Myometrial cell (primary cell): Measurements from ENCODE around the gene ZNF700. TPM values are rescaled to one million over a fixed set of nuclear protein-coding genes. Genes with fewer than 3 reads are reported as not detected.

ENCODE experiments used
- total RNA-seq: library from RNA; depleted of rRNA; stranded (reverse); fragments of >200 nt; gene quantifications from 2 replicates; pipeline ENCODE4 v1.2.3, GENCODE V29; 2015

Gene ZNF700
- 1.4 and 4.6 TPM in 2 replicates for total RNA-seq

DNA sequence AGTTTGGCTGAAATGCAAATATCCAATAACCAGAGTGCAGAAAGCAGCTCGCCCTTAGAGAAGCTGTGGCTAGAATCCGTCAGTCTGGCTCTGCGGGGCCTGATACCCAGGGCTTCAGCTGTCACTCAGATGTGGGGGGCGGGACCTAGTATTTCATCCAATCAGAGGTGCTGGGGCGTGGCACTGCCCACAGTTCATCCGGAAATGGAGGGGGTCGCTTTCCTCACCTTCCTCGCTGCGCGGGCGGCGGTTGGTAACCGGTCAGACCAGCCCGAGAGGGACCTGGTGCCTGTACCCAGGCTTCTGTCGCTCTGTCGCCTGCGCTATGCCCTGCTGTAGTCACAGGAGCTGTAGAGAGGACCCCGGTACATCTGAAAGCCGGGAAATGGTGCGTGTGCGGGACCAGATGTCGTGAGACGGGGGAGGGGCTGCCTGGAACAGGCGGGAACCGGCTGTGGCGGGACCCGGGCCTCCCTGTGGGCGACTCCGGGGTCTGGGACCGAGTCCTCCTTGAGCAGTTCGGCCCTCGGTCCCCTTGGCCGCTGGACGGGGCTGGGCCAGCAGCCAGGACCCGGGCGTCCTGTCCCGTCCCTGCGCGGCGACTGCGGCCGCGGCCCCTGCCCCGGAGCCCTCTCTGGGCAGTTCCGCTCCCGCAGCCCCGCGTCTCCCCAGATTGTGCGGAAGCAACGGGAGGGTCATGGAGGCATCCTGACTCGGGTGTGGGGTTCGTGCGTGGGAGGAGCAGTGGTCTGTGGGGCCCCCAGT is at the start of gene ZNF700:
TSS of gene ZNF700 (plus strand) at position 222 of the 765 bp plus-strand sequence. CDS start at position 326, 104 bp downstream.

GRCh38 chr19:11887611-11888531 is 37.0 kb upstream of the ZNF700 start, which contains the start of gene ZNF69:
Gene ZNF69 (plus strand): TSS chr19:11887782. CDS start chr19:11887924, 142 bp downstream.

GRCh38 chr19:11964858-11965645 is 40.1 kb downstream of the ZNF700 start, which contains the start of gene ZNF763:
Gene ZNF763 (plus strand): TSS chr19:11965040. CDS start chr19:11965209, 169 bp downstream.

Other genes with a start within 250 kb of the ZNF700 start
- gene ZNF823, start 186.2 kb upstream of the ZNF700 start, total RNA-seq: 2.3 and 5.8 TPM in 2 replicates
- 2.3 and 4.3 TPM in 2 replicates for gene ZNF441, start 158.1 kb upstream of the ZNF700 start, total RNA-seq
- gene ZNF491, start 126.6 kb upstream of the ZNF700 start, total RNA-seq: 0.71 TPM in 1 of 2 replicates, not detected in the other
- gene ZNF440, start 110.8 kb upstream of the ZNF700 start, total RNA-seq: 3.9 and 11.0 TPM in 2 replicates
- 0.58 and 1.4 TPM in 2 replicates for gene ZNF439, start 76.4 kb upstream of the ZNF700 start, total RNA-seq
- gene ZNF69, start 37.3 kb upstream of the ZNF700 start, total RNA-seq: 0.86 and 3.5 TPM in 2 replicates
- 0.53 and 0.86 TPM in 2 replicates for gene ZNF763, start 39.9 kb downstream of the ZNF700 start, total RNA-seq
- gene ZNF433, start 110.6 kb downstream of the ZNF700 start, total RNA-seq: 3.0 and 9.5 TPM in 2 replicates
- gene ZNF878, start 127.9 kb downstream of the ZNF700 start, total RNA-seq: 0.18 TPM in 1 of 2 replicates, not detected in the other
- gene ZNF844, start 139.6 kb downstream of the ZNF700 start, total RNA-seq: 0.86 and 1.9 TPM in 2 replicates
- 2.6 and 3.0 TPM in 2 replicates for gene ZNF20, start 215.2 kb downstream of the ZNF700 start, total RNA-seq
- gene ZNF625, start 231.6 kb downstream of the ZNF700 start, total RNA-seq: 1.2 and 3.5 TPM in 2 replicates
- gene ZNF136, start 238.0 kb downstream of the ZNF700 start, total RNA-seq: 1.4 and 1.9 TPM in 2 replicates